Measurements from ENCODE around the gene SMIM35. TPM values are rescaled to one million over a fixed set of nuclear protein-coding genes. Genes with fewer than 3 reads are reported as not detected.

The SMIM35 gene
- total and polyA plus RNA-seq, 2 of the 4 experiments (the other 2 are of a cell fraction) = not detected

DNA sequence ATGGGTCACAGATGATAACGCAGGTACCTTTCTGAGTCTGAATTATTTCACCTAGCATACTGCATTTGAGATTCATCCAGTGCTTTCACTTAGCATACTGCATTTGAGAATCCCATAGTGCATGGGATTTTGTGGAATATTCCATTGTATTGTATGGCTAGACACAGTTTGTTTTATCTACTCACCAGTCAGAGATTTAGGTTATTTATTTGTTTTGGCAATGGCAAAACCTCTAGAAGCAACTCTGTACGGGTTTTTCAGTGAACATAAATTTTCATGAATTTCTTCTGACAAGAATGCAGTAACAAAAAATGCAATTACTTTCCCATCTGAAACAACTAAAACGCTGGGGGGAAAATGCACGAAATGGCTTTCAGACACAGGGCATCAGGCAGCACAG, 41.5 kb upstream of the SMIM35 start:
- Histone ChIP-seq H2AK5ac (ENCODE audit: low read depth, low read length) (no peak overlapping the region), H3K27ac (ENCODE audit: insufficient read depth, low read length) (no peak overlapping the region), H2BK5ac (ENCODE audit: low read depth, low read length, poor library complexity, severe bottlenecking) (no peak overlapping the region), H4K5ac (ENCODE audit: low read depth, low read length) (no peak overlapping the region), H3K27me3 (ENCODE audit: control insufficient read depth, insufficient read depth, low read length) (peaks cover 4% of the 10 kb centered on the region), H2AK9ac (replicated peaks; ENCODE audit: low read depth, low read length, poor library complexity) (no peak overlapping the region), H4K20me1 (ENCODE audit: insufficient read depth, low read length) (no peaks in the 10 kb centered on the region), H2BK15ac (ENCODE audit: low read depth, low read length) (no peak overlapping the region), H3K14ac (replicated peaks; ENCODE audit: low read depth, low read length) (no peak overlapping the region), H3K9ac (ENCODE audit: low read depth, low read length) (no peak overlapping the region), H2BK120ac (ENCODE audit: low read depth, low read length) (no peak overlapping the region), H3K9me1 (ENCODE audit: insufficient read depth, low read length) (no peaks in the 10 kb centered on the region), H3K9me3 (ENCODE audit: control insufficient read depth, insufficient read depth, low read length) (no peaks in the 10 kb centered on the region), H3K4me3 (ENCODE audit: insufficient read depth, low read depth, low read length) (no peak overlapping the region), H3K36me3 (ENCODE audit: control insufficient read depth, insufficient read depth, low read length) (no peaks in the 10 kb centered on the region), H2BK20ac (ENCODE audit: low read depth, low read length) (no peak overlapping the region), H3K56ac (ENCODE audit: extremely low read depth, insufficient read depth, low read length) (no peak overlapping the region), H3K18ac (ENCODE audit: low read depth, low read length) (no peak overlapping the region), H2AFZ (replicated peaks; ENCODE audit: low read length, poor library complexity) (no peak overlapping the region), H3K79me1 (ENCODE audit: low read depth in 1 of 2, low read length in 2 of 2) (no peaks in the 10 kb centered on the region), H3K4me2 (ENCODE audit: low read depth, low read length) (no peak overlapping the region), H3K4me1 (ENCODE audit: control insufficient read depth, insufficient read depth, low read length) (no peaks in the 10 kb centered on the region), H3K4ac (ENCODE audit: low read depth, low read length) (no peak overlapping the region), H4K8ac (ENCODE audit: low read depth in 2 of 2, low read length in 2 of 2) (no peak overlapping the region), H3K23ac (ENCODE audit: low read depth, low read length) (no peak overlapping the region), H4K91ac (ENCODE audit: insufficient read depth, low read depth, low read length) (no peak overlapping the region)
- dilution Hi-C loops (cut with HindIII; ENCODE audit: low sequenced_read_pairs, unreplicated experiment) = no loop called here
- in situ Hi-C loops (cut with MboI; ENCODE audit: low sequenced_read_pairs) = no loop called here
- CTCF ChIA-PET = no interaction called here
- intact Hi-C loops (cut with micrococcal nuclease) = no loop called here
- TF ChIP-seq NFE2L2 (IDR thresholded peaks at IDR 0.05; ENCODE audit: low read depth, low read length) = no peak
- no peak for TF ChIP-seq MAFK (IDR thresholded peaks at IDR 0.05; ENCODE audit: low read depth, low read length)
- no peak for TF ChIP-seq USF2 (IDR thresholded peaks at IDR 0.05; ENCODE audit: low read depth, low read length)
- TF ChIP-seq, protein P1, sequence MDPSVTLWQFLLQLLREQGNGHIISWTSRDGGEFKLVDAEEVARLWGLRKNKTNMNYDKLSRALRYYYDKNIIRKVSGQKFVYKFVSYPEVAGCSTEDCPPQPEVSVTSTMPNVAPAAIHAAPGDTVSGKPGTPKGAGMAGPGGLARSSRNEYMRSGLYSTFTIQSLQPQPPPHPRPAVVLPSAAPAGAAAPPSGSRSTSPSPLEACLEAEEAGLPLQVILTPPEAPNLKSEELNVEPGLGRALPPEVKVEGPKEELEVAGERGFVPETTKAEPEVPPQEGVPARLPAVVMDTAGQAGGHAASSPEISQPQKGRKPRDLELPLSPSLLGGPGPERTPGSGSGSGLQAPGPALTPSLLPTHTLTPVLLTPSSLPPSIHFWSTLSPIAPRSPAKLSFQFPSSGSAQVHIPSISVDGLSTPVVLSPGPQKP (IDR thresholded peaks at IDR 0.05; ENCODE audit: borderline replicate concordance, low read depth, low read length) = no peak
- no peak for TF ChIP-seq CEBPB (IDR thresholded peaks at IDR 0.05; ENCODE audit: low read depth, low read length)
- no peak for TF ChIP-seq MXI1 (IDR thresholded peaks at IDR 0.05; ENCODE audit: borderline replicate concordance, low read depth, low read length)
- TF ChIP-seq POLR2A (IDR thresholded peaks at IDR 0.05; ENCODE audit: low read depth, low read length) = no peak
- TF ChIP-seq, protein P2, sequence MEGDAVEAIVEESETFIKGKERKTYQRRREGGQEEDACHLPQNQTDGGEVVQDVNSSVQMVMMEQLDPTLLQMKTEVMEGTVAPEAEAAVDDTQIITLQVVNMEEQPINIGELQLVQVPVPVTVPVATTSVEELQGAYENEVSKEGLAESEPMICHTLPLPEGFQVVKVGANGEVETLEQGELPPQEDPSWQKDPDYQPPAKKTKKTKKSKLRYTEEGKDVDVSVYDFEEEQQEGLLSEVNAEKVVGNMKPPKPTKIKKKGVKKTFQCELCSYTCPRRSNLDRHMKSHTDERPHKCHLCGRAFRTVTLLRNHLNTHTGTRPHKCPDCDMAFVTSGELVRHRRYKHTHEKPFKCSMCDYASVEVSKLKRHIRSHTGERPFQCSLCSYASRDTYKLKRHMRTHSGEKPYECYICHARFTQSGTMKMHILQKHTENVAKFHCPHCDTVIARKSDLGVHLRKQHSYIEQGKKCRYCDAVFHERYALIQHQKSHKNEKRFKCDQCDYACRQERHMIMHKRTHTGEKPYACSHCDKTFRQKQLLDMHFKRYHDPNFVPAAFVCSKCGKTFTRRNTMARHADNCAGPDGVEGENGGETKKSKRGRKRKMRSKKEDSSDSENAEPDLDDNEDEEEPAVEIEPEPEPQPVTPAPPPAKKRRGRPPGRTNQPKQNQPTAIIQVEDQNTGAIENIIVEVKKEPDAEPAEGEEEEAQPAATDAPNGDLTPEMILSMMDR (conservative IDR thresholded peaks at IDR 0.05; ENCODE audit: low read depth, low read length) = no peak
- WGBS, 2 experiments (ENCODE audit: extremely low coverage in 2 of 2, insufficient read length in 1 of 2) = no CpG with 5 or more reads among the region's 4 CpGs
- DNase-seq (no peak), ATAC-seq (ENCODE audit: low read depth) (no peak)
- POLR2A ChIA-PET (ENCODE audit: unreplicated experiment) = no interaction called here
- no TSS peak for BruUV-seq (replicated peaks)
